NCI-H1105 (cell line): Measurements from ENCODE around the gene TYW1B.
"Not testable (repeated sequence)": the region's sequence is repeated elsewhere in the genome, so short reads cannot be mapped to it uniquely, and the experiment has no call there.

Source experiments
- DNase-seq: peaks from one replicate; lab custom pipeline; 2025; lab: John Stamatoyannopoulos, UW

TYW1B gene, protein sequence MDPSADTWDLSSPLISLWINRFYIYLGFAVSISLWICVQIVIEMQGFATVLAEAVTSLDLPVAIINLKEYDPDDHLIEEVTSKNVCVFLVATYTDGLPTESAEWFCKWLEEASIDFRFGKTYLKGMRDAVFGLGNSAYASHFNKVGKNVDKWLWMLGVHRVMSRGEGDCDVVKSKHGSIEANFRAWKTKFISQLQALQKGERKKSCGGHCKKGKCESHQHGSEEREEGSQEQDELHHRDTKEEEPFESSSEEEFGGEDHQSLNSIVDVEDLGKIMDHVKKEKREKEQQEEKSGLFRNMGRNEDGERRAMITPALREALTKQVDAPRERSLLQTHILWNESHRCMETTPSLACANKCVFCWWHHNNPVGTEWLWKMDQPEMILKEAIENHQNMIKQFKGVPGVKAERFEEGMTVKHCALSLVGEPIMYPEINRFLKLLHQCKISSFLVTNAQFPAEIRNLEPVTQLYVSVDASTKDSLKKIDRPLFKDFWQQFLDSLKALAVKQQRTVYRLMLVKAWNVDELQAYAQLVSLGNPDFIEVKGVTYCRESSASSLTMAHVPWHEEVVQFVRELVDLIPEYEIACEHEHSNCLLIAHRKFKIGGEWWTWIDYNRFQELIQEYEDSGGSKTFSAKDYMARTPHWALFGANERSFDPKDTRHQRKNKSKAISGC

DNA sequence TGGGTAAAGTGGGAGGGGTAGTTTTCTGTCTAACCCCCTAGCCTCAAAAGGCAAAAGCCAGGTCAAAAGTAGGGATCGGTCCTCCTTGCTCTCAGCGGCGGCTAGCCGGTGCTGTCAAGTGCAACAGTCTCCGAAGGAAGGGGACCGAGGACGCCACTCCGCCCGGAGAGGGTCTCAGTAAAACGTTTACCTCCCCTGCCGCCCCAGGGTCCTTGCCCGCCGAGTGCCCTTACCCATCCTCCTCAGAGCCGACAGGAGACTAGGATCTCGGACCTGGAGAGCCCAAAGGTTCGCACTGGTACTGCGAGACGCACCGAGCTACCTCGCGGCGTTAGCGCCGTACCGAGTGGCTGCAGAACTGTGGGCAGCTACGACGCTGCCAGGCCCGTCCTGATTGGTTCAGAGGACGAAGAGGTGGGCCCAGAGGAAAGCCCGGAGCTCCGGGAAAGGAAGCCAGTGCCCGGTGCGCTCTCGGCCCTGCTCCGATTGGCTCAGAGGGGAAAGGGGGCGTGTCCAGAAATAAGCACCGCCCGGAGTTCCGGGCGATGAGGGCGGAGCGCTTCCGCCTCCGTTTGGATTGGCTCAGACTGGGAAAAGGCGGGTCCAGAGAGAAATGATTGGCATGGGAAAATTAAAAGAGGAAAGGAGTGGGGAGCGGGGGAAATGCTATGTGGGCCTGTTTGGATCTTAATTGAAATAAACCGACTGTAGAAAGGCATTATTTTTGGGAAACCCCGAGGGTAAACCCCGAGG is at the start of gene TYW1B:
Gene TYW1B (minus strand): TSS at position 362 of the 753 bp plus-strand sequence. CDS start 125 bp downstream, at position 237.
- DNase-seq: peak; percentile 96

DNA sequence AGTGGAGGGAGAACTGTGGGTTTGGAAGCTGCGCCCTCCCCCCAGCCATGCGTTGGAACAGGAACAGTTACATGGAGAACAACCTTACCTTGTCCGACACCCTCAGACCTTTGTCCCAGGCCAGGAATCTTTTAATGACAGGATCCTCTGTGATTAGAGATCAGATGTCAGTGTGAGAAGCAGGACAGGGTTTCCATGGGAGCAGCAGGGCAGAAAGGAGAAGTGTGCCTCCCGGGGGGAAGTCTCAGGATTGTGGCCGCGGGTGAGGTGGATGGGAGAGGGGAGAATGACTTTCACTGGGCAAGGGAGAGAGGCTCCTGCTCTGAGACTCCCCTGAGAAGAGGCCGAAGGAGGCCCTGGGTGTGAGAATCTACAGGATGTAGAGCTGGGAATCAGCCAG is 39.6 kb upstream of the TYW1B start:
- DNase-seq: not testable (repeated sequence)

DNA sequence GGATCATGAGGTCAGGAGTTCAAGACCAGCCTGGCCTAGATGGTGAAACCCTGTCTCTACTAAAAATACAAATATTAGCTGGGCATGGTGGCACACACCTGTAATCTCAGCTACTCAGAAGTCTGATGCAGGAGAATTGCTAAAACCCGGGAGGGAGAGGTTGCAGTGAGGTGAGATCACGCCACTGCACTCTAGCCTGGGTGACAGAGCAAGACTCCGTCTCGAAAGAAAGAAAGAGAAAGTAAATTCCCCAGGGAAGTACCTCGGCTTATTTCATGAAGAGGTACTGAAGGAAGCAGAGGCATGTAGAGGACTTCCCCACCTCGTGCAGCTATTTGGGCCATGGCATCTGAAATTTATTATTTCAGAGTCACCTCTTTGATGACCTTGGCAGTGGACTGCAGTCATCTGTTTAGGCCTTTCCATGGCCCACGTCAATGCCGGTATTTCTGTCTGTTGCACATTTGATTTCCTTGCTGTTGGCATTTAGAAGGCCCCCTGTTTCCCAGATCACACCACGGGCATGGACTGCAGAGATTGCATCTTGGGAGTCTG is 30.9 kb upstream of the TYW1B start:
- not testable (repeated sequence) for DNase-seq

DNA sequence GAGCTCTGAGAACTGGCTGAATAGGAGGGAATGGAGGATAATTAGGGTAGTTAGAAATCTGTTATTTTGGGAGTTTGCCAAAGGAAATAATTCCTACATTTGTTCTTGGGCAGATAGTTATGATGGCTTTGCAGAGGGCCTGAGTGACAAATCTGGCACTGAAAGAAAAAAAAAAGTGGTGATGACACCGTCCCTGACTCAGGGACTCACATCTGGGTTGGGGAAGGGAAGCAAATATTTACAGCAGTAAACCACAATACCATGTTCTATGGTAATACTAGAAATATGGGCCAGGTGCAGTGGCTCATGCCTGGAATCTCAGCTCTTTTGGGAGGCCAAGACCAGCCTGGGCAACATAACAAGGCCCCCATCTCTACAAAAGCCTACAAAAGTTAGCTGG is 29.9 kb upstream of the TYW1B start:
- DNase-seq: not testable (repeated sequence)

DNA sequence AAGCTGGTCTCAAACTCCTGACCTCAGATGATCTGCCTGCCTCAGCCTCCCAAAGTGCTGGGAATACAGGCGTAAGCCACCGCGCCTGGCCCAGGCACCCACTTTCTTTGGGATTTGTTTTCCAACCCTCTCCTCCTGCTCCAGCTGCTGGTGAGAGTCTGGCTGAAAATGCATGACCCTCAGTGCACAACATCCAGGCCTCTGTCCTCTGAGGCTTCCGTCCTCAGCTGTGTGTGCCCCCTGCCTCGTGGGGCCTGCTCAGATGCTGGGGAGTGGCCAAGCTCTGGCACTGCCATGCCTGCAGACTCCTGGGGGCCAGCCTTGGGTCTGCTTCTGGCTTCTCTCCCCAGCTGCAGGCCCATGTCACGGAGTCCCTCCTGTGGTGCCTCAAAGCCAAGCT is 27.3 kb upstream of the TYW1B start:
- not testable (repeated sequence) for DNase-seq

DNA sequence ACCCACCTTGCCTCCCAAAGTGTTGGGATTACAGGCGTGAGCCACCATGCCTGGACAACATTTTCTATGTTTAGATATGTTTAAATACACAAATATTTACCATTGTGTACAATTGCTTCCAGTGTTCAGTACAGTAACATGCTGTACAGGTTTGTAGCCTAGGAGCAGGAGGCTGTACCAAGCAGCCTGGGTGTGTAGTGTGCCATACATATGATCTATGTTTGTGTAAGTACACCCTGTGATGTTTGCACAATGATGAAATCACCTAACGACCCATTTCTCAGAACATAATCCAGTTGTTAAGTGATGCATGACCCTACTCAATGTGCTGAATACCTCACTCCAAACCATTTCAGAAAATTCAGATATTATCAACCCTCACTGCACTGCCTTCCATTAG is 24.9 kb upstream of the TYW1B start:
- not testable (repeated sequence) for DNase-seq

DNA sequence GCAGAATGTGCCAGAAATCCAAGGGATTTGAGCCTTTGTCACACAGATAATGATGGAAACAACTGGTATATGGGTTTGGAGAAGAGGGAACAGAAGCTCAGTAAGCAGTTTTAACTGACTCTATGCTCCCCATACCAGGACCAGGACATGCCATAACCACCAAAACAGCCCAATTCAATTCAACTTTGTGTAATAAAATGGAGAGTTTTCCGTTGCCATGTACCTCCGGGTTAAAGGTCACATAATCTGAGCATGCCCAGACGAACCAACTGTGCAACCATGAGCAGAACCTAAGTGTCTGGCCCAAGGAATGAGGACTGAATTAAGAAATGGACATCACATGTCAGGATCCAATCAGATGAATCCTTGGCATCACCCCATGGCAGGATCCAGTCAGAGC is 22.7 kb upstream of the TYW1B start:
- not testable (repeated sequence) for DNase-seq

DNA sequence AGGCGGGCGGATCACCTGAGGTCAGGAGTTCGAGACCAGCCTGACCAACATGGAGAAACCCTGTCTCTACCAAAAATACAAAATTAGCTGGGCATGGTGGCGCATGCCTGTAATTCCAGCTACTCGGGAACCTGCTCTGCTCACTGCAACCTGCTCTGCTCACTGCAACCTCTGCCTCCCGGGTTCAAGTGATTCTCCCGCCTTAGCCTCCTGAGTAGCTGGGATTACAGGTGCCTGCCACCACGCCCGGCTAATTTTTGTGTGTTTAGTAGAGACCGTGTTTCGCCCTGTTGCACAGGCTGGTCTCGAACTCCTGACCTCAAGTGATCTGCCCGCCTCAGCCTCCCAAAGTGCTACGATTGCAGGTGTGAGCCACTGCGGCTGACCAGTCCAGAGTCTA is 16.1 kb upstream of the TYW1B start:
- not testable (repeated sequence) for DNase-seq

DNA sequence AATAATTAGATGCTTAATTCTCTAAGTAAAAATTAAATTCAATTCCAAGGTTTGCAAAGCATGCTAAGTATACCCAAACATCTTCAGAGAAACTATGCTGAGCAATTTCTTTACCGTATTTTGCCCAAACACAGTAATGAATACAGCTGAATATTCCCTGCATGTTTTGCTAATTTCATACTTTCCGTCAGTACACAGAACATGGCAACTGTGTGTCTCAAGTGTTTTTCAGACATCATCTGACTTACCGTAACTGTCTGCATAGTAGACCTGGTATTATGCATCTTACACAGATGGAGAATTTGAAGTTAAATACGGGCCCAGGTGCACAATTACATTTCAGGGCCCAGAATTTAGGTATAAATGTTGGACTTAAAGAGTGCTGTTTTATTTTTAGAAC is 15.2 kb upstream of the TYW1B start:
- DNase-seq: not testable (repeated sequence)

DNA sequence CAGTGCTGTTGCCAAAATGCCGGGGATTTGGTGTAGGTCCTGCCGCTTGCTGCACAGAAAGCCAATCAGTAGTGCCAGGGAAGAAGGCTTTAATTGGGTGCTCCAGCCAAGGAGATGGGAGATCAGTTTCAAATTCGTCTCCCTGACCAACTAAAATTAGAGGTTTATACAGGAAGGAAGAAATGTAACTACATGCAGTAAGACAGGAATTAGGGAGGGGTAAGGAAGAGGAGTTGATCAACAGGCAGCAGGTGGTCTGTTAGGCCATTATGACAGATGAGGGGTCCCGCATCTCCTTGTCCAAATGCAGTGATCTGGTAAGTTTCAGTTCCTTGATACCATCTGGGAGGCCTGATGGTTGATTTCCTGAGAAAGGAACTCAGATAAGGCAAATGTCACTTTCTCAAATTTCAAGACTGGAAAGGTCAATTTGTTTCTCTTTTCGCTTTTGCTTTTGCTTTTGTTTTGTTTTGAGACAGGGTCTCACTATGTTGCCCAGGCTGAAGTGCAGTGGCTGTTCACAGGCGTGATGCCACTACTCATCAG is 13.0 kb upstream of the TYW1B start:
- DNase-seq: not testable (repeated sequence)

DNA sequence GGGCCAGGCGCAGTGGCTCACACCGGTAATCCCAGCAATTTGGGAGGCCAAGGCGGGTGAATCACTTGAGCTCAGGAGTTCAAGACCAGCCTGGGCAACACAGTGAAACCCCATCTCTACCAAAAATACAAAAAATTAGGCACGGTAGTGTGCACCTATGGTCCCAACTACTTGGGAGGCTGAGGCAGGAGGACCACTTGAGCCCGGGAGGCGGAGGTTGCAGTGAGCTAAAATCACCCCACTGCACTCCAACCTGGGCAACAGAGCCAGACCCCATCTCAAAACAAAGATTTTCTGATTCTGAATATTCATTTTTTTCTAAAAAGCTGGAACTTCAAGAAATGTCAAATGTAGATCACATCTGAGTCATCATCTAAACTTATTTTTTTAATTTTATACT is 10.3 kb upstream of the TYW1B start:
- DNase-seq: not testable (repeated sequence)

DNA sequence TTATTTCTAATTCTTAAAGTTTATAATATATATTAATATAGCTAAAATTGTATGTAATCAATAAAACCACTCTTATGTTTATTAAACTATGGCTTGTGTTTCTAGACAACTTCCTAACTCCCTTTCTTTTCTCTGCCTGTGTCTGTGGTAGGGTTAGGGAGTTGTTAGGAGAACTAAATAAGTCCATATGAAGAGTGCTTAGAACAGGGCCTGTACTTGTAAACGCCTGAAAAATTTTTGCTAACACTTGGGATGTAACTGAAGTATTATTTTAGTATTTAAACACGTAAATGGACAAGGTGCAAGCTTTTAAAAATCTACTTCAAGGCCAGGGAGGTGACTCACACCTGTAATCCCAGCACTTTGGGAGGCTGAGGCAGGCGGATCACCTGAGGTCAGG is 9.3 kb upstream of the TYW1B start:
- not testable (repeated sequence) for DNase-seq

DNA sequence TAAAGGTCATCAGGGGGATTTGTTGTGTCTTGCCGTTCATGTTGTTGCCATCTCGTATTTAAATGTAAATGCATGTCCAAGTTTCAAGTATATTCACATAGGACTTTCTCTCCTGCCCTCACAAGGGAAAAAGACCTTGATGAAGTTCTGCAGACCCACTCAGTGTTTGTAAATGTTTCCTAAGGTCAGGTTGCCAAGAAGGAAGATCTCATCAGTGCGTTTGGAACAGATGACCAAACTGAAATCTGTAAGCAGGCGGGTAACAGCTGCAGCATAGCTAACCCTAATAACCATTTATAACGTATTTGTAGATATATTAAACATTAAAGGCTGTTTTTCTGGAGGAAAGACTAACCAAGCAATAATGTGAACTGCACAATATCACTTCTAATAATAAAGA is 2.6 kb upstream of the TYW1B start:
- DNase-seq: not testable (repeated sequence)

DNA sequence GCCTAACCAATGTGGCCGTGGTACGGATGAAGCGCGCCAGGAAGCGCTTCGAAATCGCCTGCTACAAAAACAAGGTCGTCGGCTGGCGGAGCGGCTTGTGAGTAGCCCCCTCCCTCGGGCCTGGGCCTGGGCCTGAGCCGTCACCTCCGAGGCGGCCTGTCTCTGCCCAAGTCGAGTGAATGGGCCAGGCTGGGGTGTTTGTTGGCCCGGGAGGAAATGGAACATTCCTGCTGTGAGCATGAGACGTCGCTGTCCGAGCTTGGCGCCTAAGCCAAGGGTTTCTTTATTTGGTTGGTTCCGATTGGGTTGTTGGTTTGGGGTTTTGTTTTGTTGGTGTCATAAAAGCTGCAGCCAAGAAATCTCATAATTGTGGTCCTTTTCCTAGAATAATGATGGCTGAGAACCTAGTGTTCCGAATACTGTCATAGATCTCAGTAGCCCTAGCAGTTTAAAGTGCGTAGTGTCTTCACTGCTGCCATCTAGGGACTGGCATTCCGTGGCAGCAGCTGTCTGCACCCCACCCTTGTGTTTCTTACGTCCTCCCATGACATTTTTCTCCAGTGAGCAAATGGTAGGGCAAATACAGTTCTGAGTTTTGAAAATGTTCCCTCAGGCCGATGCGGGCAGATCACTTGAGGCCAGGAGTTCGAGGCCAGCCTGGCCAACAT is 1.8 kb upstream of the TYW1B start:
- not testable (repeated sequence) for DNase-seq

DNA sequence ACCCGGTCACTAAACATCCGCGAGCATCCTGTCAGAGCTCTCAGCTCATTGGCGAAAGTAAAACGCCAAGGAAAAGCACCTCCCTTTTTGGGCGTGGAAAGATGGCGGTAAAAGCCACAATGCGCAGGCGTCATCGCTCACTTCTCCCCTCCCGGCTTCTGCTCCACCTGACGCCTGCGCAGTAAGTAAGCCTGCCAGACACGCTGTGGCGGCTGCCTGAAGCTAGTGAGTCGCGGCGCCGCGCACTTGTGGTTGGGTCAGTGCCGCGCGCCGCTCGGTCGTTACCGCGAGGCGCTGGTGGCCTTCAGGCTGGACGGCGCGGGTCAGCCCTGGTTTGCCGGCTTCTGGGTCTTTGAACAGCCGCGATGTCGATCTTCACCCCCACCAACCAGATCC is 1.3 kb upstream of the TYW1B start:
- DNase-seq: peak; percentile 96

DNA sequence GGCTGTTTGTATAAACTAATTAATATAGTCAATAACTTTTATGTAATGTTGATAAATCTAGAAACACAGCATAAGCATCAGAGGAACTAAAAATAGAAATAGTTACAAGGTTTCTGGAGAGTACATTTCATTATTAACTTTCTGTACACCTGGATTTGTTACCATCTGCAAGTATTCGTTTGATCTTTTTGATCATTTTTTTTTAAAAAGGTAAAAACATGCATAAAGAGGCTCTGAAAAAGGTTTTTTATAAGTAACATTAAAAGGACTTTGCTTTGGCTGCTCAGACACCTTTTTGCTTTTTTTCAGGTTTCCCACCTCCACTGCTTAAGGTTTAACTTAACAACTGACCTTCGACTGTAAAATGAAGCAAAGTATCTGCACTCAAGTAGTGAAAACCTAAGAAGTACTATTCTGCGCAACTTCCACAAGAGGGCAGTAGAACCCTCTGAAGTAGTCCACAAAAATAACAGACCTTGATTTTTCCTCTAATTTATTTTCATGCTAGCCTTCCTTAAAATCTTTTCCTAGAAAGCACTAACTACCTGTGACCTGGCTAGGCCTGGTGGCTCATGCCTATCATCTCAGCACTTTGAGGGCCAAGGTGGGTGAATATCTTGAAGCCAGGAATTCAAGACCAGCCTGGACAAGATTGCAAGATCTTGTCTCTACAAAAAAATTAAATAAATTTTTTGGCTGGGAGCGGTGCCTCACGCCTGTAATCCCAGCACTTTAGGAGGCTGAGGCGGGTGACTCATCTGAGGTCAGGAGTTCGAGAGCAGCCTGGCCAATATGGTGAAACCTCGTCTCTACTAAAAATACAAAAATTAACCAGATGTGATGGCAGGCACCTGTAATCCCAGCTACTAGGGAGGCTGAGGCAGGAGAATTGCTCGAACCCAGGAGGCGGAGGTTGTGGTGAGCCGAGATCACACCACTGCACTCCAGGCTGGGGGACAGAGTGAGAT is 4.0 kb downstream of the TYW1B start:
- DNase-seq: not testable (repeated sequence)

DNA sequence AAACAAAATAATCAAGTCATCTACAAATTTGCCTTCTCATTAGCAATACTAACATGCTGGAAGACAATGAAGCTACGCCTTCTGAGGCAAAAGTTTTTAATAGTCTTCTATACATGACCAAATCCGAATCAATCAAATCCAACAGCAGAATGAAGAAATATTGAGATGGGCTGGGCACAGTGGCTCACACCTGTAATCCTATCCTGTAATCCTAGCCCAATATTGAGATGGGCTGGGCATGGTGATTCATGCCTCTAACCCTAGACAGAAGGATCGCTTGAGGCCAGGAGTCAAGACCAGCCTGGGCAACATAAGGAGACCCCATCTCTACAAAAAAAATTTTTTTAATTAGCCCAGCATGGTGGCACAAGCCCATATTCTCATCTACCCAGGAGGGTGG is 5.5 kb downstream of the TYW1B start:
- not testable (repeated sequence) for DNase-seq

DNA sequence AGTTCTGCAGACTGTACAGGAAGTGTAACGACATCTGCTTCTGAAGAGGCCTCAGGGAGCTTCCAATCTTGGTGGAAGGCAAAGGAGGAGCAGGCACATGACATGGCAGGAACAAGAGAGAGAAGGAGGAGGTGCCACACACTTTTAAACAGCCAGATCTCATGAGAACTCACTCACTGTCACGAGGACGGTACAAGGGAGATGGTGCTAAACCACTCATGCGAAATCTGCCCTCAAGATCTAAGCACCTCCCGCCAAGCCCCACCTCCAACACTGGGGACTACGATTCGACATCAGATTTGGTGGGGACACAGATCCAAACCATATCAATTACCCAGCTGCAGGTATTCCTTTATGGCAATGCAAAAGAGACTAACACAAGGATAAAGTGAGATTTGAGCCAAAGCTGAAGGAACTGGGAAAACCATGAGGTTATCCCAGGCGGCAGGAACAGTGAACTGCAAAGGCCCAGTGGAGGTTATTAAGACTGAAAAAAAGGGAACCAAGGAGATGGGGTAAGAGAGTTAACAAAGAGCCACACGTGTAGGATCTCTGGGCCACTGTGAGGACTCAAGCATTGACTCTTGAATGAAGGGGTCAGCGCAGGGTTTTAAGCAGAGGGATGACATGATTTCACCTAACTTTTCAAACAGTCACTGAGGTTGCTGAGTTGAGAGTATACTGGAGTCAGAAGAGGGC is 9.2 kb downstream of the TYW1B start:
- not testable (repeated sequence) for DNase-seq

DNA sequence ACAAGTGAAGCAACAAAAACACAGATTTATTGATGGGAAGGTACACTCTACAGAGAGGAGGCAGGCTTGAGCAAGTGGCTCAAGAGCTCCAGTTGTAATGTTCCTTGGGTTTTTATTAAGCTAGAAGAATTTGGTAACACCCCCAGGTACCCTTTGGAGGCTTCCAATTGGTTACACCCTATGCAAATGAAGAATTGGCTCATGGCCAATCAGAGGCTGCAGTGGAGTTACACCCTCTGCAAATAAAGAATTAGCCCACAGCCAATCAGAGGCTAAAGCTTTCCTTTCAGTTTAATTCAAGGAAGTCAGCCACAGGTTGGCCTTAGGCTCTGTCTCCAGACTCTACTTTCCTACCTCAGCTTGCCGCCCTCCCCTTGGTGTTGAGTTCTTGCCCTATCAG is 10.3 kb downstream of the TYW1B start:
- DNase-seq: not testable (repeated sequence)
